ENCODE results near the gene TMEM44. TPM values are rescaled to one million over a fixed set of nuclear protein-coding genes. Genes with fewer than 3 reads are reported as not detected.

The TMEM44 gene
- total RNA-seq, 4 donors from 2014 or later: 8.1 to 17.7 (median 11.6) TPM

- TF ChIP-seq CTCF (IDR thresholded peaks at IDR 0.05; ENCODE audit: low read depth): no peak
Measured at GRCh38 chr3:194618858-194619608, 14.2 kb downstream of the TMEM44 start.

GRCh38 chr3:194617827-194618226 lies 15.4 kb downstream of the TMEM44 start:
- TF ChIP-seq CTCF (IDR thresholded peaks at IDR 0.05; ENCODE audit: low read depth): no peak

GRCh38 chr3:194617143-194617671 lies 16.0 kb downstream of the TMEM44 start:
- TF ChIP-seq CTCF (IDR thresholded peaks at IDR 0.05; ENCODE audit: low read depth): no peak

- TF ChIP-seq CTCF (IDR thresholded peaks at IDR 0.05; ENCODE audit: low read depth): no peak
Measured at GRCh38 chr3:194615226-194615625, 18.0 kb downstream of the TMEM44 start.

- no peak for TF ChIP-seq CTCF (IDR thresholded peaks at IDR 0.05; ENCODE audit: low read depth)
Measured at GRCh38 chr3:194612221-194612620, 21.0 kb downstream of the TMEM44 start.

GRCh38 chr3:194610689-194611088 lies 22.5 kb downstream of the TMEM44 start:
- no peak for TF ChIP-seq CTCF (IDR thresholded peaks at IDR 0.05; ENCODE audit: low read depth)

GRCh38 chr3:194609601-194610000 lies 23.6 kb downstream of the TMEM44 start:
- TF ChIP-seq CTCF (IDR thresholded peaks at IDR 0.05; ENCODE audit: low read depth): no peak

All from subcutaneous adipose tissue (tissue), 4 donors.